ENCODE results near the gene HSP90B1. TPM values are rescaled to one million over a fixed set of nuclear protein-coding genes. Genes with fewer than 3 reads are reported as not detected.
A peak's percentile ranks its signal among the peaks of the same experiment; 100 is the strongest.

HSP90B1 gene
- total RNA-seq, 1 donor from 2014 or later, result 730 TPM

DNA sequence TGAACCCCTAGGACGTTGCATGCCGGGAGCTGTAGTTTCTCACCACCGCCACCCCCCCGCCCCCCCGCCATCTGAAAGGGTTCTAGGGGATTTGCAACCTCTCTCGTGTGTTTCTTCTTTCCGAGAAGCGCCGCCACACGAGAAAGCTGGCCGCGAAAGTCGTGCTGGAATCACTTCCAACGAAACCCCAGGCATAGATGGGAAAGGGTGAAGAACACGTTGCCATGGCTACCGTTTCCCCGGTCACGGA, 501 bp upstream of the HSP90B1 start:
- no peak for DNase-seq (ENCODE audit: low spot score)

DNA sequence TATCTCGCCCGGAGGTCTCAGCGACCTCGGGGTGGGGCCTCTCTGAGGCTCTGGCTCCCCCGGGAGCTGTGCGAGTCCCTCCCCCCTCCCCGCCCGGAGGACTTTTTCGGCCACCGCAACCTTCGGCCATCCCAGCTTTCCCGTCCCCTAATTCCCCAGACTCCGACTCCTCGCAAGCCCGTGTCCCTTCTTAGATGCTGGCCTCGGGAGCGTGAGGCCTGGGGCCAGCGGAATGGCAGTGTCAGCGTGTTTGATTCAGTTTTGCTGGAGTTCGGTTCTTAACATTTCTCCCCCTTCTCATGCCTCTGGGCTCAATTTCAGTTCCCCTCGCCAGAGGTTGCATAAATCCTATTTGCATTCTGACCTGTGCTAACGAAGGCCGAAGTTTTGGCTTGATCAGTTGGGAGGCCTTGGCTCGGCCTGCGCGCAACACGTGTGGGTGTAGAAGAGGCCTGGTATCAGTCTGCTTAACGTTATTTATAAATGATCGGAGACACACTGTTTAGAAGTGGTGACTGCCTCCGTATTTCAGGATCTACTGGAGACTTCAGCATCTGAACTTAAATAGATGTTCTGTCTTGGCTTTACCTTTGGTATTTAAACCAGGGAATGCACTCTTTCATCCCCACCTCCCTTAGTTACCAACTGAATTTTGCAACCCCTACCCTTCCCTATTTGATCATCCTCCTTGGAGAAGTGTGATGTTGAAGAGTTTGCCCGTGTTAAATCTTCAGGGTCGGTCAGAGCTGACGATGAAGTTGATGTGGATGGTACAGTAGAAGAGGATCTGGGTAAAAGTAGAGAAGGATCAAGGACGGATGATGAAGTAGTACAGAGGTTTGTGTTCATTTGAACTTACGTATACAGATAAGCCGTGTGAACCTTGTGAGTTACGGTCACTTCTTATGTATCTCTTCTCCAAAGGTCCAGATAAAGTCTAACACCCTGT, 851 bp downstream of the HSP90B1 start:
- DNase-seq (ENCODE audit: low spot score), result peak; percentile 27

DNA sequence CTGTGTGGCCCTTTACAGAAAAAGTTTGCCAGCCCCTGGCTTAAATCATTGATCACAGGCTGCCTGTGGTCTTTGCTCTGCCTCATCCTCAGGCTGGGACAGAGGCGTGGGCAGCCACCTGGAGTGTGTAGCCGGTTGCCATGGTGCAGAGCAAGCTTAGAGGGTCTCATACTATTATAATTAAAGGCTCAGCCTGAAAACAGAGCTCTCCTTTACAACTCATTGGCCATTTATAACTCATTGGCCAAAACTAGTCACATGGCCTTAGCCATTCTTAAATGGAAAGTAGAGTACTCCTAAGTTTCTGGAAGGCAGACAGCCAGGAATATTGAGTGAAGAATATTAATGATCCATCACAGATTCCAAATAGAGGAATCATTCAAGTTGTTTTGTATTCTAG, 3.0 kb downstream of the HSP90B1 start:
- DNase-seq (ENCODE audit: low spot score), result no peak

DNA sequence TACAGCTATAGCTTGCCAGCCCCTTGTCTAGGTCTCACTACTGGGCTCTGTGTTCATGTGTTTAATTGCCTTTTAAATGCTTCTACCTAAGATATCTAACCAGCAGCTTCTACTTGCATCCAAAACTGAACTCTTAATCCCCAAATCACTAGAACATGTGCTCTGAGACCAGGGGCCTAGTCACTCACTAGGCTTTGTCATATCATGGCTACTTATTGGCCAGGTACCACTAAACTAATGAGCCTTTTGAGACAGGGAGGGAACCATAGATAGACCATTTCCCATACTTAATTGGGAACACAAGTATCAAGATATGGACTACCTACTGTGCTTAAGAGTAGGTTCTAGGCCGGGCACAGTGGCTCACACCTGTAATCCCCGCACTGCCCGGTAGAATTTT, 6.5 kb downstream of the HSP90B1 start:
- DNase-seq (ENCODE audit: low spot score), result no peak

DNA sequence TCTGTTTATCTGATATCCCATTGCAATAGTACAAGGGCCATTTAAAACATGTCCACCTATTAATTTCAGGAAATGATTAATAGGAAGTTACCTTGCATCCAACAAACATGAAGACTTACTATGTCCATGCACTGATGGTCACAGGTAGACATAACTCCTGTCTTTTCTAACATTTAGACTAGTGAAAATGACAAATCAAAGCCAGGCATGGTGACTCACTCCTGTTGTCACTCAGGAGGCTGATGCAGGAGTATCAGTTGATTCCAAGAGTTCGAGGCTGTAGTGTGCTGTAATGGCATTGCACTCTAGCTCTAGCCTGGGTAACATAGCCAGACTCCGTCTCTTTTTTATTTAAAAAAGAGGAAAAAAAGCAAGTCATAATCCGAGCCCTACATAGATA, 14.8 kb downstream of the HSP90B1 start:
- no peak for DNase-seq (ENCODE audit: low spot score)

DNA sequence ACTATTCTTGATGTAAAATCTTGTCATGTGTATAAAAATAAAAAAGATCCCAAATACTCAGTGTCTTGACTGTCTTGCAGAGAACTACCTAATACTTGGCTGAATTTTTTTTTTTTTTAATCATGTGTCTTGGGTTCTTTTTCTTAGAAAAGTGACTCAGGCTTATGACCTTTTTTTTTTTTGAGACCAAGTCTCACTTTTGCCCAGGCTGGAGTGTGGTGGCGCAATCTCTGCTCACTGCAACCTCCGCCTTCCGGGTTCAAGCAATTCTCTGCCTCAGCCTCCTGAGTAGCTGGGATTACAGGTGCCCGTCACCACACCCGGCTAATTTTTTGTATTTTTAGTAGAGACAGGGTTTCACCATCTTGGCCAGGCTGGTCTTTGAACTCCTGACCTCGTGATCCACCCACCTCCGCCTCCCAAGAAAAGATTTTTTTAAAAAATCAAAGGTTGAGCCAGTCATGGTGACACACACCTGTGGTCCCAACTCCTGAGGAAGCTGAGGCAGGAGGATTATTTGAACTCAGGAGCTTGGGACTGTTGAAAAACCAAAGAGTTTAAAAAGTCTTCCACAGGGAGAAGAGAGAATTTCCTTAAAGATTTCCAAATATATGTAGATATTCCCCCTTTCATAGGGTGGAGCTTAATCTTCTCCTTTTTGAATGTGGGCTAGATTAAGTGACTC, 17.8 kb downstream of the HSP90B1 start:
- DNase-seq (ENCODE audit: low spot score), result no peak

DNA sequence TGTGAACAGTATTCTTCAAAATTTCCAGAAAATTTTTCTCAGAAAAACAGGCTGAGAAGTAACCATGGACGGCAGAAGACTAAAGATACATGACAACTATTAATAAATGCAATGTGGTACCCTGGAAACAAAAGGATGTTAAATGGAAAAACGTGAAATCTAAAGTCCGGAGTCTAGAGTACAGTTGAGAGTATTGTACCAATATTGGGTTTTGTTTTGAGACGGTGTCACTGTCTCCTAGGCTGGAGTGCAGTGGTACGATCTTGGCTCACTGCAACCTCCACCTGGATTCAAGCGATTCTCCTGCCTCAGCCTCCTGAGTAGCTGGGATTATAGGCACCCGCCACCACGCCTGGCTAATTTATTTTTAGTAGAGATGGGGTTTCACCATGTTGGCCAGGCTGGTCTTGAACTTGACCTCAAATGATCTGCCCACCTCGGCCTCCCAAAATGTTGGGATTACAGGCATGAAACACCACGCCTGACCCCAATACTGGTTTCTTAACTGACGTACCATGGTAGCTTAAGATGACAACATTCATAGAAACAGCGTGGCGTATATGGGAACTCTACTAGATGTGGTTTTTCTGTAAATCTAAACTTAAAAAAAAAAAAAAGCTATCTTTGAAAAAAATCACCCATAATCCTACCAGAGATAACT, 18.7 kb downstream of the HSP90B1 start:
- no peak for DNase-seq (ENCODE audit: low spot score)

DNA sequence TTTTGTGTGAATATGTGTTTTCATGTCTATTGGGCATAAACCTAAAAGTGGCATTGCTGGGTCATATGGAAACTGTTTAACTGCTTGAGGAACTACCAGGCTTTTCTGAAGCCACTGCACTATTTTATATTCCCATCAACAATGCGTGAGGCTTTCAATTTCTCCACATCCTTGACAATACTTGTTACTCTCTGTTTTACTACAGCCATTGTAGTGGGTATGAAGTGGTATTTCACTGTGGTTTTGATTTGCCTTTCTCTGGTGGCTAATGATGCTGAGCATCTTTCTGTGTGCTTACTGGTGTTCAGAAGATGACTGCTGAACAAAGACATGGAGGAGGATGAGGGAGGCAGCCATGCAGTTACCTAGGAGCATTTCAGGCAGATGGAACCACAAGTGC, 22.3 kb downstream of the HSP90B1 start:
- DNase-seq (ENCODE audit: low spot score), result no peak

DNA sequence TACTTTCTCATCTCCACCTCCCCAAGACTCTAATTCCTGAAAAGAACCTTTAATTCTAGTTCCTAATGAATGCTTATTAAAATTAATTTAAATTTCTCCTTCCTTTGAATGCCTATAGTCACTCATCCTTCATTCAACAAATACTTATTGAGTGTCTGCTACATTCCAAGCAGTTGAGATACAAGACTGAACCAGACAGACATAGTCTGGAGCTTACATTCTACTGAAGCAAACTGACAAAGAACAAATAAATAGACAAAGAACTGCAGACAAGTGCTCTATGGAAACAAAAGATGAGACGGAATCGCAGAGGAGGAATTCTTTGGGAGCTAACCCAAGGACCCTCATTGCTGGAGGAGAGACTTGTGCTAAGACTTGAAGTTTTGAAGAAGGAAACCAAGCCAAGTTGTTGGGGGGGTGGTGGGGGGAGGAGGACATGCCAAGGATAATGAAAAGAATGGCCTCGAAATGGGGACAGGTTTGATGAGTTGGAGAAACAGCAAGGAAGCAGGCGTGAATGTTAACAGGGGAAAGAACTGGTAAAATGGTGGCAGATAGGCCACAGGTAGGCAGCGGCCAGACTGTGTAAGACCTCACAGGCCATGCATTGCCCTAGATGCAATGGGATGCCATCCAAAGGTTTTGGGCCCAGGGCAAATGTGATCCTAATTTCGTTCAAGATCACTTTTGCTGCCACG, 25.8 kb downstream of the HSP90B1 start:
- DNase-seq (ENCODE audit: low spot score), result no peak

DNA sequence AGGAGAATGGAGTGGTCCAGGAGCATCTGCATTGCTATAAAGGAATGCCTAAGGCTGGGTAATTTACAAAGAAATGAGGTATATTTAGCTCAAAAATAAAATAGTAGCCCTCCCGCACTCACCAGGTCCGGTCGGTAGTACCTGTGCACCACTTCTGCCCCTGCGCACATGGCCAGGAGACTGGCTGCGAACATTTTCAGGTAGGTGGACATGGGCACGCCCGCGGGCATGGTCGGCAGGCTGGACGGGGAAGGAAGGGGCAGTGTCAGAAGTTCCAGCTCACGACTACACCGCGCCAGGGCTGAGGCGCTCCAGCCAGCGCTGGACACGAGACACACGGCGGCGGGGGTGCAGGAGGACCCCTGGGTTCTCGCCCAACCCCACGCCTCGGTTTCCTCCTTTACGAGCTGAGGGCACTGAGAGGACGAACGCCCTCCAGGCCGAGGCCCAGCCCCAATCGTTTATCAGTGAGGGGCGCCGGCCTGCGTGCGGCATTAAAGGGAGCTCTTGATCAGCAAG, 26.4 kb downstream of the HSP90B1 start:
- DNase-seq (ENCODE audit: low spot score), result peak; percentile 15

DNA sequence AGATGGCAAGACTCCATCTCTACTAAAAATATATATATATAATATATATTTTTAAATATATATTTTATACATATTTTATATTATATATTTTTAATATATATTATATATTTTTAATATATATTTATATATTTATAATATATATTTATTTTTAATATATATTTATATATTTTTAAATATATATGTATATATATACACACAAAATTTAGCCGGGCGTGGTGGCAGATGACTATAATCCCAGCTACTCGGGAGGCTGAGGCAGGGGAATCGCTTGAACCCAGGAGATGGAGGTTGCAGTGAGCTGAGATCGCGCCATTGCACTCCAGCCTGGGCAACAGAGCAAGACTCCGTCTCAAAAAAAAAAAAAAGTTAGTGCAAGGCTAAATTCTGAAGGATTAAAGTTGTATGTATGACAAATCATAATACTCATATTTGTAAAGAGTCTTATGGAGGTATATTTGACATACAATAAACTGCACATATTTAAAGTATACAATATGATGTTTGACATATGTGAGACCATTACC, 27.7 kb downstream of the HSP90B1 start:
- no peak for DNase-seq (ENCODE audit: low spot score)

DNA sequence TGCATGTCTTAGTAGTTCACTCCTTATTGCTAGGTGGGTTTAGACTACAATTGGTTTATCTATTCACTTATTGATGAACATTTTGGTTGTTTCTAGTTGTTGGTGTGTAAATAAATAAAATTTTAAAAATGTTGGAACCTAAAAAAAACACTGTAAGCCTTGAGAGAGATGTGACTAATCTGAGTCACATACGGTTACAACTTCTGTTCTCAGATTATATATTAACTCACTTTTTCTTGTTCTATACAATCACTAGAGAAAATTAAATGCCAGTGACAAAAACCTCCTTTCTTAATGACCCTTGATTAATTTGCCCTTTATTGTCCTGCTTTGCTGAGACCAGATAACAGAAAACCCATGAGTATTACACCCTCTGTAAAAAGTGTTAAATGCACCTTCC, 28.4 kb downstream of the HSP90B1 start:
- no peak for DNase-seq (ENCODE audit: low spot score)

DNA sequence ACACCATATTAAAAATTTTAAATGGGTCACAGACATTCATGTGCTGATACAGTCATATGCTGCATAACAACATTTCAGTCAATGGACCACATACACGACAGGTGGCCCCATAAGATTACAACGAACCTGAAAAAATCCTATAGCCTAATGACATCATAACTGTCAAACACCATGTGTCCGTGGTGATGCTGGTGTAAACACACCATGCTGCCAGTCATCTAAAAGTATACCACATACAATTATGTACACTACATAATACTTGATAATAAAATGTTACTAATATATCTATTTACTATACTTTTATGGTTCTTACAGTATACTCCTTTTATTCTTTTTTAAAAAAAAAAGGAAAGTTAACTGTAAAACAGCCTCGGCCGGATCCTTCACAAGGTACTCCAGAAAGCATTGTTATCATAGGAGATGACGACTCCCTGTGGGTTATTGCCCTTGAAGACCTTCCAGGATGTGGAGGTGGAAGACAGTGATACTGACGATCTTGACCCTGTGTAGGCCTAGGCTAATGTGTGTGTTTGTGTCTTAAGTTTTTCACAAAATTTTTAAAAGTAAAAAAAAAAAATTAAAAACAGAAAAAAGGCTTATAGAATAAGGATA, 30.5 kb downstream of the HSP90B1 start:
- DNase-seq (ENCODE audit: low spot score), result no peak

DNA sequence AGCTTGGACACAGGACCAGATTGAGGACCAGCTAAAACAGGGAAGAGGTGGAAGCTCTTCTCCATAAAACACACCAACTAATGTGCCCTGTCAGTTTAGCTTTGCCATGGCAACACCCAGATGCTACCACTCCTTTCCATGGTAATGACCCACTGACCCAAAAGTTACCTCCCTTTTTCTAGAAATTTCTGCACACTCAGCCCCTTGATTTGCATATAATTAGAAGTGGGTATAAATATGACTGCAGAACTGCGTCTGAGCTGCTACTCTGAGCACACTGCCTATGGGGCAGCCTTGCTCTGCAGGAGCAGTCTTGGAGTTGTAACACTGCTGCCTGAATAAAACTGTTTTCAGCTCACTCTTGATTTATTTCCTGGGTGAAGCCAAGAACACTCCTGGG, 32.3 kb downstream of the HSP90B1 start:
- no peak for DNase-seq (ENCODE audit: low spot score)

DNA sequence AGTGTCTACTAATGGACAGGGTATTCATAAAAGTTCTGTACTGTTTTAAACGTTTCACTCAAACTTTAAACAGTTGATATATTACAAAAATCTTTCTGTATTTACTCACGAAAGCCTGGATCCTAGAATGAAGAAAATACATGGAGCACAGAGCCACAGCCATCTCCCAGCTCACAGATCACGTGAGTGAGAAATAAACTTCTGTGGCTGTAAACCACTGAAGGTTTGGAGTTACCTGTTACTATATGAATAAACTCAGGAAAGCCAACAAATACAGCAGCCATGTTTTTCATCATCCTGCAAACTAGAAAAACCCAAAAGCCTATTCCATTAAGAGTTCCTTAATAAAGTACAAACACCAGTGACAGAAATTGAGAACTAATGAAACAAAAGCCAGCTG, 34.6 kb downstream of the HSP90B1 start:
- no peak for DNase-seq (ENCODE audit: low spot score)

DNA sequence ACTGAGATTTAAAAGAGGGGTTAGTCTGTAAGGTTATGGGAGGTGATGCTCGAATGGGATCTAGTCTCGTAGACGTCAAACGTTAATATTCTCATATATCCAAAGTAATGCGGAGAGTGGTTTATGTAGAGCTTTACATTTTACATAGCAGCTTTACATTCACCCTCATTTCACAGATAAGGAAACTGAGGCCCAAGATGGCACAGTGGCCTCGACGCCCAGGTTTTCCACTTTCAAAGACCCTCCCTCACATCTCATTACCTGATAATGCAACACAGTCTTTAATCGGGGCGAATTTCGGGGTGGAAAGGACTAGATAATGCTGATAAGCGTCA, 35.0 kb downstream of the HSP90B1 start:
- DNase-seq (ENCODE audit: low spot score), result no peak

DNA sequence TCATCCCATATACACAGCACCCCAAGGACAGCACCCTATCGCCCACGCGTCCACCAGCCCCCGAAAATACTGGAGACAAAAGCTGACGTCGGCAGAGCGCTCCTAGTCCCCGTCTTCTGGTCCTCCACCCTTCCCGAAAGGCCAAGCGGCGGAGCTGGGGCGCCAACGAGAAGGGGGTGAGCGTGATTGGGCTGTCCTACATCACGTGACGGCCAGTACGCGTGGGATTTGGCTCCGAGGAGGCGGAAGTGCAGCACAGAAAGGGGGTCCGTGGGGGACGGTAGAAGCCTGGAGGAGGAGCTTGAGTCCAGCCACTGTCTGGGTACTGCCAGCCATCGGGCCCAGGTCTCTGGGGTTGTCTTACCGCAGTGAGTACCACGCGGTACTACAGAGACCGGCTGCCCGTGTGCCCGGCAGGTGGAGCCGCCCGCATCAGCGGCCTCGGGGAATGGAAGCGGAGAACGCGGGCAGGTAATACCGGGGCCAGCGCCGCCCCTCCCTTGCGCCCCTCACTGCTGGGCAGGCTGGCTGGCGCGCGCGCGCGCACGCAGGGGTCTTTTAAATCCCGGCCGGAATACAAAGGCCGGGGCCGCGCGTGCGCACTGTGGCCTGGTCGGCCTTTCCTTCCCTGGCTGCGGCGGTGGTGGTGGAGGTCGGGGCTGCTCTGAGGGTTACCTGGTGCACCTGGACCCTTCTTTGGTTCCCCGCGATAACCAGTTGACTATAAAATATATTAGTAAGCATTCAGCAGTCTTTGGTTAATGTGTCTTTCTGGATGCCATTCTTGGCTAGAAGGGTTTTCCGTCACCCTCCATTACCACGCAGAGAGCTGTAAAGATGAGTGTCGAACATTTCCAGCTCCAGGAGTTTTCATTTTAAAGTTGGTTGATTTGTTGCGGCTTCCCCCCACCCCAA, 35.6 kb downstream of the HSP90B1 start, which contains the start of gene TDG:
TDG (plus strand) TSS at position 283 of the 915 bp plus-strand sequence; CDS start at position 449, 166 bp downstream.
- peak; percentile 97 for DNase-seq (ENCODE audit: low spot score)

DNA sequence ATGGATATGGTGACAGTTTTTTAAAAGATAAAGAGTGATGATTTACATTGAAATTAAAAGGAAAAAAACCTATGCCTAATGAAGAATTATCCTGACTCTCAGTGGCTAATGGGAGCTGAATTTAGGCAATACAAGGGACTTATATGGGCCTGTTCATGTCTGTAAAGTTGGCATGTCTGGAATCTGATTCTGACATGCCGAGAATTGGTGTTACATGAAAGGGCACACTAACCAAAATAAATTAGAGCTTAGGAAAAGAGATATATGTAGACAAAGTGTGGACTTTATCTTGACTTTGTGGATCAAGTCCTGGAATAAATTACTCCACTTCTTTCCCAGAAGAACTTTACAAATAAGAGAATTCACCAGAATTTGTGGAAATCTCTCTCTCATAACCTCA, 36.5 kb downstream of the HSP90B1 start:
- no peak for DNase-seq (ENCODE audit: low spot score)

DNA sequence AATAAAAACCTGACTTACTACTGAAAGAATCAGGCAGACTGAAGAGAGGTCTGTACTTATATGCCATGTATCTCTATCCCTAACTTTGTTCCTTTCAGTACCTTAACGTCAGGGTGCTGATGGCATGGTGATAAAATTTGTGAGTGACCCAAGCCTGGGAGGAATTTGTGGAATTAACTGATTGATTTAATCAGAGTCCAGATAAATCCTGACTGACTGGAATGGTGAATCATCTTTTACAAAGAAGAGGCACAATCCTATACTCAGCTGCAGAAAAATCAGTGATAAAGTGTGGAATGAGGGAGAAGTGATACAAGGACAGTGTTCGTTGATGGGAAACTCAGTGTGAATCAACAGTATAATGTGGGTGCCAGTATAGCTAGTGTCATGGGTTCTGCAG, 39.2 kb downstream of the HSP90B1 start:
- no peak for DNase-seq (ENCODE audit: low spot score)

DNA sequence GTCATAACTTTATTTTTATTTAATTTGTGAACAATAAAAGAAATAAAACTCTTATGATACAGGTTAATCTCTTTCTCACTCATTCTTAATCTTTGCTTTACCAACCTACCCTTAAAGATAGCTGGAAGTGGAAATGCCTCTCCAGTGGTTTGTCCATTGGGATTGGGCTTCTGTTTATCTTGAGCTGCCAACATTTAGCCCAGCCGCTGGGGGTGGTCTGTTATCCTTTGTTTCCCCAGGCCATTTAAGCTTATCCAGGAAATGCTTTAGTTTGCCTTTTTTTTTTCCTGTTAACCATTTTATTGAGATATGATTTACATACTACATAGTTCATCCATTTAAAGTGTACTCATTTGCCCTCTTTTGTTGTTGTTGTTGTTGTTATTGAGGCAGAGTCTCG, 43.7 kb downstream of the HSP90B1 start:
- no peak for DNase-seq (ENCODE audit: low spot score)
